HG03378 (cell line): ENCODE measurements around the gene ACVR1B.

Experiments used
- ATAC-seq: cut with Tn5 transposase; IDR thresholded peaks from one replicate; pipeline ENCODE4 v1.9.1; 2021; ENCODE audit warnings: mild to moderate bottlenecking, moderate library complexity; ENCODE audit not compliant: unreplicated experiment

Gene ACVR1B

GRCh38 chr12:51951199-51951842 lies at the start of gene ACVR1B:
ACVR1B (plus strand) TSS chr12:51951699; CDS start chr12:51951744, 45 bp downstream.
- ATAC-seq = no peak

- ATAC-seq = no peak
These were observed 49.6 kb upstream of the ACVR1B start for GRCh38 chr12:51901881-51902280.

- ATAC-seq = no peak
These were observed 46.5 kb upstream of the ACVR1B start for GRCh38 chr12:51904951-51905470.

- ATAC-seq = no peak
These were observed 45.7 kb upstream of the ACVR1B start for GRCh38 chr12:51905471-51906429.

- ATAC-seq = no peak
These were observed 44.9 kb upstream of the ACVR1B start for GRCh38 chr12:51906430-51907082.

GRCh38 chr12:51907083-51907855 lies 44.2 kb upstream of the ACVR1B start, which contains the start of gene ACVRL1:
ACVRL1 (plus strand) TSS chr12:51907504; CDS start chr12:51912475, 4,971 bp downstream.
- ATAC-seq = no peak

- no peak for ATAC-seq
These were observed 43.6 kb upstream of the ACVR1B start for GRCh38 chr12:51907856-51908425.

GRCh38 chr12:51908876-51909592 lies 42.5 kb upstream of the ACVR1B start:
- no peak for ATAC-seq

- ATAC-seq = no peak
These were observed 41.3 kb upstream of the ACVR1B start for GRCh38 chr12:51910168-51910567.

GRCh38 chr12:51910691-51911090 lies 40.8 kb upstream of the ACVR1B start:
- no peak for ATAC-seq

GRCh38 chr12:51911307-51911706 lies 40.2 kb upstream of the ACVR1B start:
- ATAC-seq = no peak

- no peak for ATAC-seq
These were observed 39.4 kb upstream of the ACVR1B start for GRCh38 chr12:51911788-51912711.

- no peak for ATAC-seq
These were observed 38.1 kb upstream of the ACVR1B start for GRCh38 chr12:51913071-51914033.

- no peak for ATAC-seq
These were observed 37.2 kb upstream of the ACVR1B start for GRCh38 chr12:51914034-51914923.

- no peak for ATAC-seq
These were observed 36.4 kb upstream of the ACVR1B start for GRCh38 chr12:51915003-51915625.

- no peak for ATAC-seq
These were observed 35.5 kb upstream of the ACVR1B start for GRCh38 chr12:51915951-51916350.
